SHP77 (cell line): ENCODE data around the gene SYTL3.
"Not testable (repeated sequence)": the region's sequence is repeated elsewhere in the genome, so short reads cannot be mapped to it uniquely, and the experiment has no call there.

Source experiments
- DNase-seq, 2 experiments: peaks; one replicate each; lab custom pipeline; 2025; lab: John Stamatoyannopoulos, UW

The SYTL3 gene

DNA sequence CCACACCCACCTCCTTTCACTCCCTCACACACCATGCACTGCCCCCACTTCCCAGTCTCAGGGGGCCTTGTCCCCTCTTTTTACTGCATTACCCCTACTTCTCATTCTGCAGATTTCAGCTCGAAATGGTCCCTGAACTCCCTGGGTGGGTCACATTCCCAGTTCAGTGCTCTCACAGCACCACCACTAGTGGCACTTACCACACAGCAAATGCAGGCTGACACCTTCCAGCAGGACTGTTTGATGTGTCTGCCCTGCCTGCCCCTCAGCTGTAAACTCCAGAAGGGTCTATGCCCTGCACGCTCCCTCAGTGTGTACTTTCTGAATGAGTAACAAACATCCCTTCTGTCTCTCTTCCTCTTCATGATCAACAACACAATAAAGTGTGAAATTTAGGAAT lies 9.3 kb upstream of the SYTL3 start:
- no peak for DNase-seq

DNA sequence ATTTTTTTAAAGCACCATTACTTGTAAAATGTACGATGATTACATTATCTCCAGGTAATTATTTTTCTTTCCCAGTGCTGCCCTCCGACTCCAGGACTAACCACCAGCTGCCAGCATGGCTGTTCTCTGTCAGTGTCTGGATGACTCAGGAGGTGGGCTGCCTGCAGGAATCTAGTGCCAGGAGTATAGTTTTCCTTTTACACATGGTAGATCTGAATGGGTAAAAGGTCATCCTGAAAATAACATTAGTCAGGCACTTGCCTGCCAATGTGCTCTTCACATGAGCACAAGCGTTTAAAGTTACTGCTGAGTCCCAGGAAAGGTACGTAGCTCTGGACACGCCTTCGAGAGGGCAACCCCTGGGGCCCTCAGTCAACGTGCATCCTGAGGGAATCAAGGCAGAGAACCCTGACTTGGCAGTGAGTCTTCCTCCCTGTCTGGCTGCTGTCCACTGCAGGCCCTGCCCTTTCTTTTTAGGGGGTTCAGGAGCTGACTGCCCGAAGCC lies 7.7 kb upstream of the SYTL3 start:
- peak in 1 of 2 experiments; percentile 5 for DNase-seq

DNA sequence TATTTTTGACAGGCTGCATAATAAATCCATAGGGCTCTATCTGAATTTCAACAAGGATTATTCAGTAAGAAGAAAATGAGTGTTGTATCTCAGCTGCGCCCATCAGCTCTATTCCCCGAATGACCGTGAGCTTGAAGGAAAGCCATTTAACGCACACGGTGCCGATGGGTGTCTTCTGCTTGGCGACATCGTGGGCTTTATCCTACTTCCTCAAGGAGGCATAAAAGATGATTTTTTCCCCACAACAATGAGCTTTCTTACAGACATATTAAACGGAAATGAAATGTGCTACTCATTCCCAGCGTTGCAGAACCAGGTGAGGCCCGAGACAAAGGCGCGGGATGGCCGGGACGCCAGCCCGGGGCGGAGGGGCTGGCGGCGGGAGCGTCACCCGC lies 6.0 kb upstream of the SYTL3 start:
- no peak for DNase-seq

DNA sequence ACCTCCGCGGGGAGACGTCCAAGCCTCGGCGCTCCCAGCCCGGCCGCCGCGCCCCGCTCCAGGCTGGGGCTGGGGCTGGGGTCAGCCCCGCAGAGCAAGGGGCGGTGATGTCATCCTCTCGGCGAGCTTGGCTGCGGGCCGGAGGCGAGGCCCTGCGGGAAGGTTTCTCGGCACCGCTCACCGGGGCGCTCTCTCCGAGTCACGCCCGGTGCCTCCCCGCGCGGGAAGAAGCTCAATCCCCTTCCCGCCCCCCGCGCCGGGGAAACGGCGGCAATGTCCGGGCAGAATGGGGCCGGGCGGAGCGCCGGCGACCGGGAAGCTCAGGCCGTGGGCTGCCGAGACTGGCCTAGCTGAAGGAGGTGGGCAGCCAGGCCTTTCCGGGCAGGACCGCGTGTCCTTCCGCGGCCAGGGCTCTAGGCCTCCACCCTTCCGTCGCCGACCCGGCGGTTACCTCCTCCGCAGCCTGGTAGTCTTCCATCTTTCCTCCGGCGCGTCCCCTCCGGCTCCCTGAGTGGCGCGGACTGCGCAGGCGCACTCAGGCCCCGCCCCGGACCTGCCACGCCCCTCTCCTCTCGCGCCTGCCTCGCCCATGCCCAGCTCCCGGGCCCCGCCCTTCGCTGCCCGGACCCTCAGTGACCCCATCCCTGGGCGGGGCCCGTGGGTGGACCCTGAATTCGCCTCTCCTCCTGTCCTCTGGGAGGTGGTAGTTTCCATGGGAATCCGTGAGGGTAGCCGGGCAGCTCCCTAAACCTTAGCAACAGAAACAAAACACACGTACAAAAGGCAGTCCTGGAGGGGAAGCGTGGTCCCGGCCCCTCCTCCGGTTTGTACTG lies 5.4 kb upstream of the SYTL3 start, which contains the start of gene DYNLT1:
Gene DYNLT1 (minus strand): TSS at position 513 of the 833 bp plus-strand sequence. CDS start 35 bp downstream, at position 478.
- DNase-seq = peak; percentile 93 to 96

DNA sequence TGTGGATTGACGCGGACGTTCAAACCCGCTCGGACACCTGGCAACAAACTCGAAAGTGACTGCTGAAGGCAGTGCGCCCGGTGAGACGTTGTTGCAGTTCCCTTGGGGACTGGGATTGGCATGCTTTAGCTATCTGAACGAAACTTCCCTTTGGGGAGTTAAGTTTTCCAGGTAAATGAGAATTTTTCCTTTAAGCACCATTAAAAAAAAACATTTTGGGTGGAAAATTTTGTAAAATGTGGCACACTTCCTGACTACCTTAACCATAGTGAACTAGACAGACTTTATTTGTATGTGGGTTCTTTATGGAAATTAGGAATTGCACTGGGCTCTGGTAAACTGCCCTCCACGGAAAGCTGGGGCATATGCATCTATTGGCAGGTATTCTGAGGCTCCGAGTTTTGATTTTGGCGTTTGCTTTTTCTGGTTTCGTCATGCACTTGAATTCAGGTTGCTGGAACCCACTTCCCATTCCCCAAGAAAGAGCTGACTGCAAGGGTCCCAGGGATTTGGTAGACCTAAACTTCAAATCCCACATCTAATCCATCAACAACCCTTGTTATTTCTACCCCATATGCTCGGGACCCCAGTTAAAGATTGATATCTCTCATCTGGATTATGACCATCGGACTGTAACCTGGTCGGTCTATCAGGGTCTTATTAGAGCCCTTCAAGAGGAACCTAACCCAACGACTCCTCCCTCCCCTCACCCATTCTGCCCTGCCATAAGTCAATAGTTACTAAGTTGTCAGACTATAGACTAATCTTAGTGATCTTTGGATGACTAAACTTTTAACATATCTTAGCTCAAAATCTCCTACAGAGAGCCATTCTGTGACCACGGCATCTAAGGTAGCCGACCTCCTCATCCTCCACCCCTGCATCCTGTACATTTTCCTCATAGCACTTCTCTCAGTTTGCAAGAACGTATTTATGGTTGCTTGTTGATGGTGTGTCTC lies 4.5 kb upstream of the SYTL3 start:
- no peak for DNase-seq

DNA sequence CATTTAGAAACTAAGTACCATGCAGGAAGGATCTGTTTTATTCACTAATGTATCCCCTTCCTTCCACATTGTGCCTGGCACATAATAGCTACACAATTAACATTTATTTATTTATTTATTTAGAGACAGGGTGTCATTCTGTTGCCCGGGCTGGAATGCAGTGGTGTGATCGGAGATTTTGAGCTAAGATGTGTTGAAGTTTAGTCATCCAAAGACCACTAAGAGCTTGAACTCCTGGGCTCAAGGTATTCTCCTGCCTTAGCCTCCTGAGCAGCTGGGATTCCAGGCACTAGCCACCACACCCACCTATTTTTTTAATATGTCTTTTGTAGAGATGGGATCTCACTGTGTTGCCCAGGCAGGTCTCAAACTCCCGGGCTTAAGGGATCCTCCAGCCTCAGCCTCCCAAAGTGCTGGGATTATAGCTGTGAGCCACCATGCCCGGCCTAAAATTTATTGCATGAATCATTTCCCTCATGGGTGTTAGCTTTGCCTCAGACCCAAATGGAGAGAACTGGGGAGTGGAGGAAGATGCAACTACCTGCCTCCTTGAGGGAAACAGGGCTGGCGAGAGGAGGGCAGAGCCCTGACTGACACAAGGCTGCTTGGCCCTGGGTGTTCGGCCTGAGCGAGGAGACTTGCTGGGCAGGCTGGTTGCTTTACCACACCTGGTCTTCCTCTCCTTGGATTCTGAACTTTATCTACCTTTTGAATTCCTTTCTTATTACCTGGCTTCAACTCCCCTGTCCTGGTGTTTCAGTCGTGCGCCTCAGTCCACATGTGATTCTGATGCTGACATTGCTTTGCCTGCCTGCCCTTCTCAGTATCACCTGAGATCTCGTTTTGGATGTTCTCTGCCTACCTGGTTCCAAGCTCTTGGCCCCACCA lies 3.6 kb upstream of the SYTL3 start:
- DNase-seq = no peak

DNA sequence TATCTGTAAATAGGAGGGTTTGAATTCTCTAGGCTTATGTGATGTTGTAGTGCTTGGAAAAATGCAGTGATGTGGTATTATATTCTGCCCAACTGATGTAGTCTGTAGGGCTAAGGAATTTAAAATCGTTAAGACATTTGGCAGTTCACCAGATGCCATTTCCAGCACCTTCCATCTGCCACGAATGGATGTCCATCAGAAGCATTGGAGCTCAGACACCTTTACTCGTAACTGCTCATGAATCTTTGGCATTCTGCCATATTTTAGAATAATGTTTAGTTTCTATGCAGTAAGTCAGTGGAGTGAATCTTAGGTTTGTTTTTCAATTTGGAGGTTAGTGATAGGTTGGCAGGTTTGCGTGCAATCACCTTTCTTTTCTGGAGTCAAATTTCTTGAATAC lies 2.4 kb upstream of the SYTL3 start:
- DNase-seq = no peak

DNA sequence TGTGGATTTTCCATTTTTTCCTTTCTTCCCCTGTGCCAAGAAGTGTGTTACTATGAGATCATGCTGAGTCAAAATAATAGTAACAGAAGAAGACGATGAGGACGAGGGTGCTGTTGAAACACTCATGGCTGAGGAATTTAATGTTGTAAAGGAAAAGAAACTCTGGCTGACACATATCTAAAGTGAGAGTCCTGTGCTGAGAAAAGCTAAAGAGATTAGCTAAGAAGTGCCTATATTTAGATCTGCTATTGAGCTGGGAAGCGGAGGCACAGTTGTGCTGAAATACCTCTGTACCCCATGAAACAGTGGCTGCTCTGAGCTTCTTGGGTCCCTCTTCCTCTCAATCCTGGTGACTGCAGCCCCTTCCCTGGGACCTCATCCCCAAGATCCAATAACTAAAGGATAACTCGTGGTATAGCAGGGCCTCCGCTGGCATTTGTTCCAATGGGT lies 1.1 kb upstream of the SYTL3 start:
- no peak for DNase-seq

DNA sequence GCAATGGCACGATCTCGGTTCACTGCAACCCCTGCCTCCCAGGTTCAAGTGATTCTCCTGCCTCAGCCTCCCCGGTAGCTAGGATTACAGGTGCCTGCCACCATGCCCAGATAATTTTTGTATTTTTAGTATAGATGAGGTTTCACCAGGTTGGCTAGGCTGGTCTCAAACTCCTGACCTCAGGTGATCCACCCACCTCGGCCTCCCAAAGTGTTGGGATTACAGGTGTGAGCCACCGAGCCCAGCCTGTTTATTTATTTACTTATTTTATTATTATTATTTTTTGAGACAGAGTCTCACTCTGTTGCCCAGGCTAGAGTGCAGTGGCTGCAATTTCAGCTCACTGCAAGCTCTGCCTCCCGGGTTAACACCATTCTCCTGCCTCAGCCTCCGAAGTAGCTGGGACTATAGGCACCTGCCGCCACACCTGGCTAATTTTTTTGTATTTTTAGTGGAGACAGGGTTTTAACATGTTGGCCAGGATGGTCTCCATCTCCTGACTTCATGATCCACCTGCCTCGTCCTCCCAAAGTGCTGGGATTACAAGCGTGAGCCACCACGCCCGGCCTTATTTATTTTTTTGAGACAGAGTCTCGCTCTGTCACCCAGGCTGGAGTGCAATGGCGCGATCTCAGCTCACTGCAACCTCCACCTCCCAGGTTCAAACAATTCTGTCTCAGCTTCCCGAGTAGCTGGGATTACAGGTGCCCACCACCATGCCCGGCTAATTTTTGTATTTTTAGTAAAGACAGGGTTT lies 2.3 kb downstream of the SYTL3 start:
- DNase-seq = not testable (repeated sequence)

DNA sequence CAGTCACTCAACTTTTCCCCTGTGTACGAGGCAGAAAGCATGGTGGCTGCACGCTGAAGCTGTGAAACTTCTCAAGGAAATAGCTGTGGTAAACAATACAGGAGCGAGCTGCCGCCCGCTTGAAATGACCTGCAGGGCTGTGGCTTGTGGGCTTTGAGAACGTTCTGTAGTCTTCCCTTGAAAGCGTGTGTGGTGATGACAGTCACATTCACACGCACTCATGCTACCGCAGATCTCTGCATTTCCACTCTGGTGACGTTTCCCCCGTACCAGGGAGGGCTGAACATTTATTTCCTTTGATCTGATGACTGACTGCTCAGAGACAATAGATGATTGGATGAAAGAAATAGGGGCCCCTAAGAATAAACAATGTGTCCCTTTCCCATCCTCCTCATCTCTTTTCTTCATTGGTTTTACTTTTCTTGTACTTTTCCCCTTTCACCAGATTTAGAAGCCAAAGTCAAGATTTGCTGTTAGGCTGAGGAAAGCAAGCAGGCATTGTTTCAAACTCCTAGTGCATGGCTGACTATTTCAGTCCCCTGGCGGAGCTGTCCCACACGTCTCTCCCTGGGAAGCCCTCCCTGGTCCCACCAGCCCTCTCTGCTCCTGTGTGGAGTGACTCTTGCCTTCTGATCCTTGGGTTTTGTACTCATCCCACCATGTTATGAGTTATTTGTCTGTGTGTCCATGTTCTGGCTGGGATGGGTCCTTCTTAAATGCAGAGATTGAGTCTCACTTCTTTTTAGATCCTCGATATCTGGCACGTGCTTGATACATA lies 3.9 kb downstream of the SYTL3 start:
- DNase-seq = no peak

DNA sequence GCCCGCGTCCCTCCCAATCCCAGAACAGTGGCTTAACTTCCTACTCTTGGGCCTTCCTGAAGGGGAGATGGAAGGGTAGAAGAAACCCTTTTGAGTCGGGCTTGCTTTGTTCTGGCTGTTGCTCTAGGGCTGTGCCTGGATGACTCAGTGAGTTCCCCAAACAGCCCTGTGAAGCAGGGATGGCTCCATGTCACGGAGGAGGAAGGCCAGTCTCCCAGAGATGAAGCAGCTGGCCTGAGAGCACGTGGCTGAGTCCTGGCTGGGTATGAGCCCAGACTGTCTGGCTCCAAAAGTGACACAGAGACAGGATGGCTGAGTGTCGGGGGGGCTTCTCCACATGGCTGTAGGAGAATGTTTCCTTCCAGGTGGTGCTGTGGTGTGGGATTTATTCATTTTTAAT lies 4.6 kb downstream of the SYTL3 start:
- DNase-seq = peak; percentile 71 to 74

DNA sequence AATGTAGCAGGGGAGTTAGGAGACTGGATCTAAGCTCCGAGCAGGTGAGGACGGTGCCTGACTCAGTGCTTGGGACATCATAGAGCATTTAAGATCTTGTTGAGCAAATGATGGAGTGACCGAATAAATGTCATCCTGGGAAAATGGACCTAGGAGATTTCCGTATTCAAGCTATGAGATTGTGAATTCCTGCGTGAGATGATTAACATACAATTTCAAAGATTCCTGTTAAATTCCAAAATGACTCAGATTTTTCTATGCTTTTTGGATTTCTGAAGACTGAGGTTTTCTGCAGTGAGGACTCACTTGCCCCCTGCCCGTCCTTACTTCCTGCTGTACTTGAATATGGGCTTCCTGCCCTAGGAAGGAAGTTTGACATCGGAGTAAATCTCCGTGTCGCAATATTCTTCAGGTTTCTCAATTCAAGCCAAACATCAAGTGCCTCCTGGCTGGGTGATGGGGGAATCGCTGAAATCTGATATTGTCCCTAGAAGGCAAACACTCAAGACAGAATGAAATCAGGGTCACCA lies 5.2 kb downstream of the SYTL3 start:
- DNase-seq = peak; percentile 76 to 79

DNA sequence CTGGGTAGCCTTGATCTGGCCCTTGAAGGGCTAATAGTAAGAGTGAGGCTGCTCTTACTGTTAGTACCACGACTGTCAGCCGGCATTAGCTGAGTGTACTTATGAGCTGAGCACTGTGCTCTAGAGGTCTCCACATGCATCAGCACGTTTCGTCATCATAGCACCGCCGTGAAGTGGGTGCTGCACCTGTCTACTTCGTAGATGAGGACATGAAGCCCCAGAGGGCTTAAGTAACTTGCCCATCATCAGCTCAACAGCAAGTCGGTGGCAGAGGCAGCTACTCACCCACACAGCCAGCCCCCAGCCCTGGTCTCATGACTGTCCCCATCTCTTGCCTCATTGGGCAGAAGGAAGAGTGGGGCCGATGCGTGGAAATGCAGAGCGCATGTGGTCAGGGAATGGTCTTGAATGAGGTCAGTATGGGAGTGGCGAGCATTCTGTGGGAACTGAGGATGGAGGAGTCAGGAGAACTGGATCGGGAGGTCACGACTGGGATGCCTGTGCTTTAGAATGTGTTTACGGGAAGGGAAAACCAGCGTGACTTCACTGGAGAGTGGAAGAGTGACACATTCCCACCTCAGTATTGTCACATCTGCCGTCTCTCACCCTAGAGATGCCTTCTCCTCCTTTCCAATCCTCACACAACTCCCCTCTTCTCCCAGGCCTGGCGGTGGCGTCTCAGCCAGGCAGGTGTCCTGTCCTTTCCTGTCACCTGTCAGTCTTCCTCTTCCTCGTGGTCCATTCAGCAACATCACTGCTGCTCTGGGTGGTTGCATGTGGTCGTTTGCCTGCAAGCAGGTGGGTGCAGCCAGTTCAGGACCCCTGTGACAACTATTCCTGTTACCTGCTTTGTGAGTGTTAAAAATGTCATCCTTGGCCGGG lies 6.0 kb downstream of the SYTL3 start:
- DNase-seq = peak; percentile 91 to 96

DNA sequence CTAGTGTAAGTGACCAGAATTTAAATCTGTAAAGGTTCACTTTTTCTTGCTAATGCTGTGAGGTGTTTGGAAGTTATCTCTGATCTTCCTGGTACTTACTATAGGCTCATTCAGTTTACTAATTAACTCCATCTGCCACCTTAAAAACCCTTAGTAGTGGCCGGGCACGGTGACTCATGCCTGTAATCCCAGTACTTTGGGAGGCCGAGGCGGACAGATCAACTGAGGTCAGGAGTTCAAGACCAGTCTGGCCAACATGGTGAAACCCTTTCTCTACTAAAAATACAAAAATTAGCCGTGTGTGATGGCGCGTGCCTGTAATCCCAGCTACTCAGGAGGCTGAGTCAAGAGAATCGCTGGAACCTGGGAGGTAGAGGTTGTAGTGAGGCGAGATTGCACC lies 7.1 kb downstream of the SYTL3 start:
- not testable (repeated sequence) for DNase-seq

DNA sequence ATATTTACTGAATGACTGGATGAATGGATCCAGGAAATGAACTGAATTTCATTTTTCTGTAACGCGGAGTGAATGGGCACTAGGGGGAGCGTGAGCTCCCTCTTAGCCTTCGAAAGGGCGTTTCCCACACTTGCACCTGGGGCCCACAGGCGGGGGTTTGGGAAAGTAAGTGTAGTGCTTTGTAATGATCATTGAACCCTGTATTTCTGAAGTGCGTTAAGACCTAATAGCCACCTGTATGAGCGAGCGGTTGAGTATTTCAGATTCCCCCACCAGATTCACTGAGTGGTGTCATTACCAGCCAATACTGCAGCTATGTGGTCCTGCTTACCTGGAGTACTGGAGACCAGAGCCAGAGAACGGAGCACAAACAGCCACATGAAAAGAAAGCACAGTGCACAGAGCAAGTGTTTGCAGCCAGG lies 10.5 kb downstream of the SYTL3 start:
- peak; percentile 62 to 67 for DNase-seq

DNA sequence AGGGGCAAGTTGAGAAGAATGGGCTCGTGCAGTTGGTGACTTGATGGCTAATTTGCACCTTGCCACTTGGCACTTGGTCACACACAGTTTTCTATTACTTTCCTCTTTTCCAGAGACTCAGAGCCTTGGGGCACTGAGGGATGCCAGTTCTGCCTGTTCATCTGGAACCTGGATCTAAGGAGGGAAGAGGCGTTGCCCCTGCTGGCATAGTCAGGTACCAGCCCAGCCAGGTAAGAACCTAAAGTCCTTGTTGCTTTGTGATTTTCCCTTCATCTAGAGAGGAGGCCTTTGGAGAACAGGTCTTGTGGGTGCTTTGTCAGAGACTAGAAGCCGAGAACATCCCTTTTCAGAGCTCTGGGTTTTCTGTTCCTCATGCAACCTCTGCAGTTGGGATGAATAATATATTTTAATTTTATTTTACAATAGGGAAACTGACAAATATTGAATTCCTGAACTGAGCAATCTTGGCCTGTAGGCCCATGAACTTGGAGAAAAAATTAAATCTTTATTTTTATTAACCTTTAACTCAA lies 11.4 kb downstream of the SYTL3 start:
- peak in 1 of 2 experiments; percentile 9 for DNase-seq

DNA sequence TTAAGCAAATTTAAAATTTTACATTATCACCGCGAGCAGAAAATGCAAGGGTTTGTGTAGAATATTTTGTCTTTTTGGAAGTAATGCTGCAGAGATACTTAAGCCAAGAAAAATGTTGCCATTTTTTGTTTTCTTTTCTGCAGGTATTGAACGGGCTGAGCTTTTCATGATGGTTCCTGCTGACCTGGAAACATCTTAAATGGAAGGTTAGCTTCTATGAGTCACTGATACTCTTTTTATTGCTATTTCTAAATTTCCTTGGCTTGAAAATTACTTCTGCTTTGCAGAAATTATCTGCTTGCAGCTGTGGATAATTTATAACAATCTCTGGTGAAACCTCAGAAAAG lies 12.7 kb downstream of the SYTL3 start:
- DNase-seq = no peak

DNA sequence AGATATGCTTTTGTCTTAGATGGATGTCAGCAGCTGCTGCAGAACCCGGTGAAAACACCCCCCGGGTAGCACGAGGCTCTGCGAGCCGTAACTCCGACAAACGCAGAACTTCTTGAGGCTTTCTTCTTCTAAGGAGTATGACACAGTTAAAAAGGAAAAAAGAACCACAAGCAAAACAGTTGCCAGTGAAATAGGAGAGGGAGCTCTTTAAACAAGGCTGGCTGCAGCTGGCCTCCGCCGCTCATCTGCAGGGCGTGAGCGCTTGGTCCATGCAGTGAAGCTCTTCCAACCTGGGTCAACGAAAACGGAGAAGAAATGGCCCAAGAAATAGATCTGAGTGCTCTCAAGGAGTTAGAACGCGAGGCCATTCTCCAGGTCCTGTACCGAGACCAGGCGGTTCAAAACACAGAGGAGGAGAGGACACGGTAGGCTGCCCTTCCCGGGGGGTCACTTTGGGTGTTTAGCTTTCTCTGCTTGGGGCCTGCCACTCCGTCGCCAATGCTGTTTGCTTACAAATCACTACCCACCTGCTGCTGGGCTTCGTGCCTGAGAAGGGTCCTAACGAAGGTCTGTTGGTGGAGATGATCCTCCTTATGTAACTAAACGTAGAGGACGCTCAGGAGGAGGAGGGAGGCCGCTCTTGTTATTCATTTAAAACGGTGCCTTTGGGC lies 13.2 kb downstream of the SYTL3 start:
- DNase-seq = peak; percentile 56 to 65
